ENCODE measurements around the gene MROH7.

Gene MROH7

DNA sequence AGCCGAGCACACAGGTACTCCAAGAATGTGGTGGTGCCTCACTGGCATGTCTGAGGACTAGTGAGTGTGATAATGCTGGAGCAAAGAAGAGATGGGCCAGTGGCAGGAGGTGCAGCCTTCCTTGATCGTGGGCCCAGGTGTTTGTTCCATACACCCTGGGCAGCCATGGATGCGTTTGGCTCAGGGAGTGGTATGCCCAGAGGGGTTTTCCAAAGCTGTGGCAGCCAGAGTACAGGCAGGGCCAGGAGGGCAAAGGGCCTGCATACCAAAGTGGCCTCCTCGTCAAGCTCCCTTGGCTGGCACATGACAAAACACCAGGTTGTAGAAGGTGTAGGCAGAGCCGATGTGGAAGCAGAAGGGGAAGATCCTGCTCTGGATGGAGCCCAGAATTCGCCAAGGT, 103.7 kb downstream of the MROH7 start:
- Mint-ChIP-seq H3K36me3 (ENCODE audit: low read depth) (peaks cover 19% of the 10 kb centered on the region), H3K9me3 (no peaks in the 10 kb centered on the region), H3K27ac (no peak overlapping the region), H3K27me3 (no peaks in the 10 kb centered on the region), H3K4me3 (no peak overlapping the region), H3K4me1 (ENCODE audit: low read depth) (no peaks in the 10 kb centered on the region)

DNA sequence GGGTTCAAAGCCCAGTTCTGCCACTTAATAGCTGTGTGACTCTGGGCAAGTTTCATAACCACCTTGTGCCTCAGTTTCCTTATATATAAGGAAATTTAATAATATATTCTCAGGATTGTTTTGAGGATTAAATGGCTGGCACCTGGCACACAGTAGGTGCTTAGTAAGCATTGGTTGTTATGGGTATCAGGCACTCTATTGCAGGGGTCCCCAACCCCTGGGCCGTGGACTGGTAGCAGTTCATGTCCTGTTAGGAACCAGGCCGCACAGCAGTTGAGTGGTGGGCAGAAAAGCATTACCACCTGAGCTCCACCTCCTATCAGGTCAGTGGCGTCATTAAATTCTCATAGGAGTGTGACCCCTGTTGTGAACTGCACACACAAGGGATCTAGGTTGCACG, 104.3 kb downstream of the MROH7 start:
- Mint-ChIP-seq H3K4me3 (no peak overlapping the region), H3K36me3 (ENCODE audit: low read depth) (peaks cover 16% of the 10 kb centered on the region), H3K4me1 (ENCODE audit: low read depth) (no peaks in the 10 kb centered on the region), H3K9me3 (no peaks in the 10 kb centered on the region), H3K27me3 (no peaks in the 10 kb centered on the region), H3K27ac (no peak overlapping the region)

DNA sequence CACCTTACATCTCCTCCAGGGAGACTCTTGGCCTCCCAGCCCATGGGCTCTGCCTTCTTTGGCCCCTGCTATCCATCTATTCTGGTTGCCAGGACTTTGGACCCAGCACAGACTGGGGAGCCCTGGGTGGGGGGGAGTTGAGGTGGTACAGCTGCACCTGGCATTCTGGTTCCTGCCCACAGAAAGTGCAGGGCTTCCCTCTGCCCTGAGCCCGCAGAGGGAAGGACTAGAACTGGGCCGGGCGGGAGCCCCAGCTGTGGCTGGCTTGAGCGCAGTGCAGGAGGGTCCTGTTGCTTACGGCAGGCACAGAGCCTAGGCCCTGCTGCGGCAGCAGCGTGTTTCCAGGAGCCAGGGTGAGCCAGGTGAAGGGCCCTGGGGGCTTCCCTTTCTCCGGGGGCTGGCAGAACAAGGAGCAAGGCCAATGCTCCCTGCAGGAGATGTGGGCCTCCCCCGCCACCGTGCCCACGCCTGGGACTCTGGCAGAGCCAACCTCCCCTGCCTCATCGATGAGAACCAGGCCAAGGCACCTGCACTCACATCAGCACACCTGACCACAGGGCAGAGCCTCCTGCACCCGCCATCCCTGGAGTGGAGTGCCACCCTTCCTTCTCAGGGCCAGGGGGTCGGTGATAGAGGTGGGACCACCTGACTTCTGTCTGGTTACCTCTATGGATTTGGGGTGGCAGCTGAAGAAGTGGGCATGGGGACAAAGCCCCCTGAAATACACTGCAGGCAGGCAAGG, 106.7 kb downstream of the MROH7 start:
- Mint-ChIP-seq H3K4me3 (no peak overlapping the region), H3K36me3 (ENCODE audit: low read depth) (no peaks in the 10 kb centered on the region), H3K9me3 (no peaks in the 10 kb centered on the region), H3K27ac (no peak overlapping the region), H3K4me1 (ENCODE audit: low read depth) (no peaks in the 10 kb centered on the region), H3K27me3 (no peaks in the 10 kb centered on the region)

DNA sequence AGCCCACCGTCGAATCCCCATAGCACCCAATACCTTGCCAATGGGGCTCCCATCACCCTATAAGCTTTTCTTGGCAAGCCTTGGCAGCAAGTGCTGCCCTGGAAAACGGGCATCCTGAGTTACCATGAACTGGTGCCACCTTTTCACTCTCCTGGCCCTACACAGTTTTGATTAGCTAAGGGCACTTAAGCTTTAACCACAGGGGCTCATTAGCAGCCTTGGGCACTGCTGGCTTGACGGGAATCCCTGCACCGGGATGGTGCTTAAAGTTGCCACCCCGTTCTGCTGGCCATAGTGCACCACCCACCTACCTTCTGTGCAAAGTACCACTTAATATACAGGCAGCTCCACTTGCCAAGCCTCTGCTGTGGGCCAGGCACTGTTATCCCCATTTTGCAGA, 109.0 kb downstream of the MROH7 start:
- Mint-ChIP-seq H3K4me3 (no peak overlapping the region), H3K27ac (no peak overlapping the region), H3K9me3 (no peaks in the 10 kb centered on the region), H3K4me1 (ENCODE audit: low read depth) (no peaks in the 10 kb centered on the region), H3K36me3 (ENCODE audit: low read depth) (no peaks in the 10 kb centered on the region), H3K27me3 (no peaks in the 10 kb centered on the region)

DNA sequence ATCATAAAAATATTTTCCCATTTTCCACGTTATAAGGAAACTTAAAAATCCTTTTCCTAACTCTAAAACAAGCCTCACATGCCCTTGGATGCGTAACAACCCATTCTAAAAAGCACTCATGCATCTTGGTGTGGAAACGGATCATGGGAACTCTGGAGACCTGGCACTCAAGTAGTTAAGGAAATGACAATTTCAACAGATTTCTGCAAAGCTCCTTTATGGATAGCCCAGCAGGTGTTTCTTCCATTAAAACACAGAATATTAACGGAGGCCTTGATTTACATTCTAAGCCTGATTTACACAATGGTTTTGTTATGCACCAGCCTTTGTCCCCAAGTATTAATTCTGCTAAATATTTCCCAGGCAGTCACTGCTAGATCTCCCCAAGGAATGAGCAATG, 109.8 kb downstream of the MROH7 start:
- Mint-ChIP-seq H3K9me3 (no peaks in the 10 kb centered on the region), H3K27ac (no peak overlapping the region), H3K27me3 (no peaks in the 10 kb centered on the region), H3K36me3 (ENCODE audit: low read depth) (peaks cover 3% of the 10 kb centered on the region), H3K4me3 (no peak overlapping the region), H3K4me1 (ENCODE audit: low read depth) (no peaks in the 10 kb centered on the region)

DNA sequence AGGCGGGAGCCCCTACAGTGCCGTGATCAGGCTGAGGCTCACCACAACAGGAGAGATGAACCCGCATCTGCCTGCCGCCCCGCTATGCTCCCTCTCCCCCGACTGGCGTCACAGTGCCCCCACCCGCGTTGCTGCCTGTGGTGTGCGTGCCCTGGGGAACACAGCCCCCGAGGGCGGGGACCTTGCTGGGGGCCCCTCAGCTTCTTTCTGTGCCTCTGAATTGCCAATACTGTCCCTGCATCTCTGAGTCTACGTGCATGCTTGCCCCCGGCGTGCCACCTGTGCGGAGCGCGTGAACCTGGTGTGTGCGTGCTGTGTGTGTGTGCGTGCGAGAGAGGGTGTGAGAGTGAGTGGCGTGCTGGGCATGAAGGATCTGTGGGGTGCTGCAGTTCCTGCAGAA, 112.5 kb downstream of the MROH7 start:
- no peak overlapping the region for H3K27ac Mint-ChIP-seq
- H3K27me3 Mint-ChIP-seq: no peaks in the 10 kb centered on the region
- no peak overlapping the region for H3K4me3 Mint-ChIP-seq
- H3K36me3 Mint-ChIP-seq (ENCODE audit: low read depth): peaks cover 3% of the 10 kb centered on the region
- no peaks in the 10 kb centered on the region for H3K4me1 Mint-ChIP-seq (ENCODE audit: low read depth)
- H3K9me3 Mint-ChIP-seq: no peaks in the 10 kb centered on the region

DNA sequence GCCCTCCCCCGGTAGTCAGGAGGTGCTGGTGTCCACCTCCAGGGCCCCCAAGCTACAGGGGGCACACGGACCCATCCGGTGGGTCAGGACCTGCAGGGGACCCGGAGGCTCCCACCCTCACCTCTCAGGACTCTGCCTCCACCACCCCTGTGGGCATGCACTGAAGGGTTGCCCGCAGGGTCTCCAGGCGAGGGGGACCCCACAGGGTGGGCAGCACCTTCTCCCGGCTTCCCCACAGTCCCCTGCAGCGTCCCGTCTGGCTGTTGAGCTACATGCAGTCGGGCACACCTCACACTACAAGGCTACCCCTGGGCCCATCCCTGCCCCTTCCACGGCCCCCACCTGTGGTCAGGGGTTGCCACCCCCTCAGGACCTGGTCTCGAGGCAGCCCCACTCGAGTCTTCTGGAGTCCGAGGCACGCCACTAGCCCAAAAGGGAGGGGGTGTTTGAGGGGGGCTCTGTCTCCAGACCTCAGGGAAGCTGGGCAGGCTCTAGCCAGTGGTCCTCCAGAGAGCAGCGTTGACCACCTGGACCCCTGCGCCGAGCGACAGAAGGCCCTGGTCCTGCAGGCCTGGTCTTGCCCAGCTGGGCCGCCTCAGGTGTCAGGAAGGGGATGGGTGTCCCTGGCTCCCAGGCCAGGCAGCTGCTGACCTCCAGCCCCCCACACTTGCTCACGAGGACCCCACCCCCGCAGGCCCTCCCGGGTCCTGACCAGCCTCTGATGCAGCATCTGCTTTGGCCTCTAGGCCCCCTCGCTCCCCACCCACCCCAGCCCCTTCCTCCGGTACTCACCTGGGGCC, 113.1 kb downstream of the MROH7 start:
- no peaks in the 10 kb centered on the region for H3K9me3 Mint-ChIP-seq
- H3K4me1 Mint-ChIP-seq (ENCODE audit: low read depth): no peaks in the 10 kb centered on the region
- no peak overlapping the region for H3K27ac Mint-ChIP-seq
- H3K27me3 Mint-ChIP-seq: no peaks in the 10 kb centered on the region
- H3K4me3 Mint-ChIP-seq: no peak overlapping the region
- peaks cover 3% of the 10 kb centered on the region for H3K36me3 Mint-ChIP-seq (ENCODE audit: low read depth)

DNA sequence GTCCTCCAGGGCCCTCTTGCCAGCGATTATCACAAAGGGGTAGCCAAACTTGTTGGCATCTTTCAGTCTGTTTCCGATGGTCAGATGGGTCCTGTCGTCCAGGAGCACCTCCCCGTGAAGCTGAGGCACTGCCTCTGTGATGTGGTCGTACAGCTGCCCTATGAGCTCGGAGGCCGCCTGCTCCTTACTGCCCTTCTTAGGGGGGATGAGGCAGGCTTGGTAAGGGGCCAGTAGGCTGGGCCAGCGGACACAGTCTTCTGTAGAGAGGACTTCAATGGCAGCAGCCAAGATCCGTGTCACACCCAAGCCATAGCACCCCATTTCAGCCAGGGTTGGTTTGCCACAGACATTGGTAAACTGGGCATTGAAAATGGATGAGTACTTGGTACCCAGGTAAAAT, 116.2 kb downstream of the MROH7 start:
- peaks cover 7% of the 10 kb centered on the region for H3K4me1 Mint-ChIP-seq (ENCODE audit: low read depth)
- no peaks in the 10 kb centered on the region for H3K27me3 Mint-ChIP-seq
- no peak overlapping the region for H3K4me3 Mint-ChIP-seq
- H3K27ac Mint-ChIP-seq: no peak overlapping the region
- H3K36me3 Mint-ChIP-seq (ENCODE audit: low read depth): peaks cover 4% of the 10 kb centered on the region
- H3K9me3 Mint-ChIP-seq: no peaks in the 10 kb centered on the region

DNA sequence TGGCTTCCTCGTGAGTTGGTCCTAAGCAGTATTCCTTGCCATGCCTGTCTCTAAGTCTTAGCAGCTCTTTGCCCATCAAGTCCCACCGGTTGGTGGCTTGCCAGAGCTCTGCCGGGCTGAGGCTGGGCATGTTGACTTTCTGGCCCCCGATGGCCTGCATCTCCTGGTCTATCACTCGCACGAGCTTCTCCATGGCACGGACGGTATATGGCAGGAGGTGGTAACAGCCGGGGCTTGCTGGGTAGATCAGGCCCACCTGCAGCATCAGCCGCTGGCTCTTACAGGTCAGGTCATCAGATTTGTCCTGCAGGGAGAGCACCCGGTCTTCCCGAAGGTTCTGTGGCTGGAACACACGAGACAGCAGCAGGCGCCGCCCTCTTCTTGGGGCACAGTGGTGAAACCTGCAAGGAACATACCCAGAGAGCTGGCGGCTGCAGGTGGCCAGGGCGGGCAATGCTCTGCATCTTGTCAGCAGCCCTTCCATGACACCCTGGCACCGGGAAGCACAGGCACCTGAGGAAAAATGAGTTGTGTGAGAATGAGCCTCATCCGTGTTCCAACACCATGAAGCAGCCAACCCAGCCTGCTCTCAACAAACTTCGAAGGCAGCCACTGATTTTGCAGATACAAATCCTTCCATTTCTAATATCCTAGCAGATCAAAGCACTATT, 117.2 kb downstream of the MROH7 start:
- no peak overlapping the region for H3K4me3 Mint-ChIP-seq
- peaks cover 7% of the 10 kb centered on the region for H3K36me3 Mint-ChIP-seq (ENCODE audit: low read depth)
- no peak overlapping the region for H3K27ac Mint-ChIP-seq
- peaks cover 15% of the 10 kb centered on the region for H3K4me1 Mint-ChIP-seq (ENCODE audit: low read depth)
- H3K27me3 Mint-ChIP-seq: no peaks in the 10 kb centered on the region
- H3K9me3 Mint-ChIP-seq: no peaks in the 10 kb centered on the region

All from stimulated activated naive CD8-positive, alpha-beta T cell treated with anti-CD3 and anti-CD28 coated beads, Interleukin-15, Interleukin-2, amounts not matched to agents 100 ng/mL and 50 ng/mL, for 24 hours (primary cell).